HL-60 (cell line): ENCODE results near the gene LENG9.

ENCODE experiments used
- DNase-seq, 2 experiments: peaks; one replicate each; pipeline ENCODE4 v3.0.0-alpha.2; 2010 to 2020; ENCODE audit warnings: low read depth in 1 of 2, low spot score in 1 of 2
- H3K27ac ChIP-seq: fragments of 250-450 bp; sonication (Bioruptor Pico); replicated peaks from 2 replicates; pipeline ENCODE4 v1.5.1; 2020; ENCODE audit warnings: mild to moderate bottlenecking, moderate library complexity
- H3K27me3 ChIP-seq: fragments of 250-450 bp; sonication (Bioruptor Pico); 2 replicates; pipeline ENCODE4 v1.5.1; 2021; ENCODE audit warnings: mild to moderate bottlenecking, moderate library complexity; ENCODE audit not compliant: insufficient read depth, poor library complexity, severe bottlenecking
- H3K4me3 ChIP-seq: replicated peaks from 2 replicates; pipeline ENCODE4 v1.5.1; 2011; ENCODE audit warnings: mild to moderate bottlenecking, control low read depth, low read length; ENCODE audit not compliant: insufficient read depth
- CTCF ChIP-seq: IDR thresholded peaks from one replicate; pipeline ENCODE4 v1.5.1; 2011; ENCODE audit warnings: low read length, control low read depth, inconsistent platforms; ENCODE audit not compliant: insufficient read depth
- GABPA ChIP-seq: IDR thresholded peaks from 2 replicates; pipeline ENCODE4 v1.6.1; 2012; ENCODE audit warnings: low read depth
- POLR2AphosphoS5 ChIP-seq: IDR thresholded peaks from 2 replicates; pipeline ENCODE4 v1.6.1; 2012; ENCODE audit warnings: low read depth
- REST ChIP-seq: IDR thresholded peaks from 2 replicates; pipeline ENCODE4 v1.6.1; 2012; ENCODE audit warnings: low read depth; ENCODE audit not compliant: insufficient replicate concordance
- SPI1 ChIP-seq: IDR thresholded peaks from 2 replicates; pipeline ENCODE4 v1.6.1; 2012; ENCODE audit warnings: low read depth, mild to moderate bottlenecking, borderline replicate concordance

Gene LENG9

GRCh38 chr19:54424201-54424600 is 39.4 kb downstream of the LENG9 start:
- H3K4me3 ChIP-seq = no peak overlapping the region
- DNase-seq = no peak
- TF ChIP-seq GABPA = no peak
- TF ChIP-seq REST = no peak
- no peak for TF ChIP-seq SPI1
- no peak for TF ChIP-seq CTCF
- no peak for TF ChIP-seq POLR2AphosphoS5
- H3K27me3 ChIP-seq = peaks cover 20% of the 10 kb centered on the region
- no peak overlapping the region for H3K27ac ChIP-seq

- DNase-seq = no peak
- H3K27me3 ChIP-seq = peaks cover 21% of the 10 kb centered on the region
- H3K4me3 ChIP-seq = no peak overlapping the region
Observed at GRCh38 chr19:54422136-54422535, 41.4 kb downstream of the LENG9 start.

GRCh38 chr19:54421521-54421920 is 42.1 kb downstream of the LENG9 start:
- TF ChIP-seq REST (no peak), POLR2AphosphoS5 (no peak), CTCF (no peak), GABPA (no peak), SPI1 (no peak)
- H3K4me3 ChIP-seq = no peak overlapping the region
- no peak for DNase-seq
- H3K27ac ChIP-seq = no peak overlapping the region
- H3K27me3 ChIP-seq = peaks cover 28% of the 10 kb centered on the region

More at GRCh38 chr19:54422136-54422535, 41.4 kb downstream of the LENG9 start:
- TF ChIP-seq GABPA = no peak
- TF ChIP-seq CTCF = no peak
- TF ChIP-seq REST = no peak
- no peak for TF ChIP-seq POLR2AphosphoS5
- no peak for TF ChIP-seq SPI1
- H3K27ac ChIP-seq = no peak overlapping the region
